Stimulated activated naive CD4-positive, alpha-beta T cell (primary cell): ENCODE data around the gene DLG2.

Experiments
- DNase-seq, 6 experiments: peaks; one replicate each; lab custom pipeline; 2025; lab: John Stamatoyannopoulos, UW

The DLG2 gene

DNA sequence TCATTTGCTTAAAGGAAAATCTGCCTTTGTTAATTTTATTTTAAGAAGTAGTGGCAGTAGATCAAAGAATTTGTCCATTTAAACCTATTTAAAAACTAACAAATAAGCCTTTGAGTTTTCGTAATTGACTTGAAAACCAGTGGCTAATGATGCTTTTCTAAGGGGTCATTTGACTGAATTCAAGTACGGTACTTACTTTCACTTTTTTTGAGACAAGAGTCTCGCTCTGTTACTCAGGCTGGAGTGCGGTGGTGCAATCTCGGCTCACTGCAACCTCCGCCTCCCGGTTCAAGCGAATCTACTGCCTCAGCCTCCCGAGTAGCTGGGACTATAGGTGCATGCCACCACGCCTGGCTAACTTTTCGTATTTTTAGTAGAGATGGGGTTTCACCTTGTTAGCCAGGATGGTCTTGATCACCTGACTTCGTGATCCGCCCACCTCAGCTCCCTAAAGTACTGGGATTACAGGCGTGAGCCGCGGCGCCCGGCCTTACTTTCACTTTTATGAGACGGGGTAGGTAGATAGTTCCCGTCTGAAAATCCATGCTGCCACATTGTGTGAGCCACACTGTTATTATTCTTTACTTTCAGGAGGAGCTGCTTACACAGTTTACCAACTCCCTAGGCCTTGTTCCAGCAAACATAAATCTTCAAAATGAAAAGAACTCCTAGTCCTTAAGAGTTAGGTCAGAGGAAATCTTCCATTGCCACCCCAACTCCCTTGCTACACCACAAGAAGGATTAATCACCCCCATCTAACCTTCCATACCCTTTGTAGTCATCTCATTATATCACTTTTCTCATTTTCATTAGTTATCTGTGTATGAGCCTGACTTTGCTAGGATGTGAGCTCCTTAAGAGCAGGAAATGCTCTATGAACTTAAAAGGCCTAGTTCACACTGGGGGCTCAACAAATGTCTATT lies 1414.4 kb downstream of the DLG2 start:
- no peak for DNase-seq

DNA sequence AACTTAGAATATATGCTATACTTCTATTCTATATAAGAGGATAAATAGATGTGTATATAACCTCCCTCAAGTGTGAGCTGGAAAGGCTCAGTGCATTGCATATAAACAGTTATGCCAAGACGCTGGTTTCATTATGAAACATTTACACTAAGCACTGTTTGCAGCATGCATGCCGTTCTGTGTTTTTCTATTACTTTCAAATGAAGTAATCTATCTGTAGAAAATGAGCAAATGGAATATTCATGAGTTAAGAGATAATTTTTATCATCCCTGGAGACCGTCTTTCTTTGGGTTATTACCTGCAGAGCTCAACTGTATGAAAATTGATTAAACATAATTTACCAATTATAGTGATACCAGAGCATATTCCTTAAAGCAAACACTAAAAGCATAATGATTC lies 1415.2 kb downstream of the DLG2 start:
- no peak for DNase-seq

DNA sequence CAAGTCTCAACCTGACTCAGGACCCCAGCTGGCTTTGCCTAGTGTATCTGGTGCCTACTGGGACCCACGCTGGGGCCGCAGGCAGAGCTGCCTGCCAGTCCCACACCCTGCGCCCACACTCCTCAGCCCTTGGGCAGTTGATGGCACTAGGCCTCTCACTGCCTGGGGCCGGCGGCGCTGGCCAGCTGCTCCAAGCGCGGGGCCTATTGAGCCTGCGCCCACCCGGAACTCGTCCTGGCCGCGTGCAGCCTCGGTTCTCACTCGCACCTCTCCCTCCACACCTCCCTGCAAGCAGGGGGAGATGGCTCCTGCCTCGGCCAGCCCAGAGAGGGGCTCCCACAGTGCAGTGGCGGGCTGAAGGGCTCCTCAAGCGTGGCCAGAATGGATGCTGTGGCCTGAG lies 1432.4 kb downstream of the DLG2 start:
- DNase-seq, result no peak

DNA sequence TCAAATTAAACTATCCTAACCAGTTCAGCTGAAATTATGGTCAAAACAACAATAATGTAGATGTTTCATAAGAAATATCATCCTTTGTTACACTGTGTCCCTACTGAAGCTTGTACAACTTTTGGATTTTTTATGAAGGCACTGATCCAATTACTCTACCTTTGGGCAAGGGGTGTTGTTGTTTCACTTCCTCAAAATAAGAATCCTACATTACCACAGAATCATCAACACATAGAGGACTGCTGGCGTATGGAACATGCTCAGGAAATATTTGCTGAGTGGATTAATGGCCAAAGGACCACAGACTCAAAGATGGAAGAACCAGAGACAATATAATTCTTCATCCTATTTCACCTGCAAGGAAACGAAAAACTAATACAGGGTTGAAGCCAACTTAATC lies 1433.4 kb downstream of the DLG2 start:
- no peak for DNase-seq

DNA sequence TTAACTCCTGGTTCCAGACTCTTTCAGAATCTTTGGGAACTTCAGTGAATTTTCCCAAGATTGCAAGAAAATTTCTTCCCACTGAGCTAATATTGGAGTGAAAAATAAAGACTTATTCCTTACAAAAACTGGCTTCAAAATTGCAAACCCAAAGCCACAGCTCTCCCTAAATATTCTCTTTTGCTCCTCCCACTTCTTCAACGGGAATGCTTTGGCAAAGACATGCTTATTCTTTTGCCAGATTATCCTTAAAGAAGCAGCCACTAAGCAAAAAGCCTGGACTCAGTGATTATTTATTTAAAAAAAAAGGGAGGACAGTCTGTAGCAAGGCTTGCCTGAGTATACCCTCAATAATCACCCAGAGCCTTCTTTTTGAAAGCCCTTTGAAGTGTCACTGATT lies 1438.6 kb downstream of the DLG2 start:
- no peak for DNase-seq

DNA sequence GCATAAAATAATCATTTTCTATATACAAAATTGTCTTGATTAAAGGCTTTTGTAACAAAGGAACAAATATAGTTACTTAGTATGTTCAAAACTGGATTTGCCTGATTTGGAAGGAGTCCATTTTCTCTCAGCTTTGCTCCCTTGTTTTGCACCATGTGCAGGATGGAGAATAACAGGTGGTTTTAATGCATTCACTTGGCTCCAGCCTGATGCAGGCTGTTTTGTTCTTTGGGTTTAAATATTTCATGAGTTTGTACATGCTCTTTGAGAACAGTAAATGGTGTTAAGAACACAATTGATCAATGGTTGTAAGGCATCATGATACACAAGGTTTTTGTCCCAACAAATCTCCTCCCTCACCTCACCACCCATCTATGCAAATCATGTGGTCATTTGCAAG lies 1454.1 kb downstream of the DLG2 start:
- DNase-seq, result no peak

DNA sequence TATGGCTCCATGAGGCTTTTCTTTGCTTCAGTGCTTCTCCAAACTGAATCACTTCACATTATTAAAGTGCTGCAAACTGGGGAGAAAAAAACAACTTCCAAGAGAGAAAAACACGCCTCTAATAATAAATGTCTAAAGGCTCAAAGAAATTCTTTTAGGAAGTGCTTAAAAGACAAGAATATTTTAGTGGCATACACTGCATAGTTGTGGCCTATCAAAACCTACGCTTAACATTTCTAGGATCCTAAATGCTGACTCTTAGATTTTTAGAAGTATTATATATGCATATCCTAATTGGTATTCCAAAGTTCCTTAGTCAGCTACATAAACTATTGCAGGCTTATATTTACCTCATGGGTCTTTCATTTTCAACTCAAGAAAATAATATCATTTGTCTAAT lies 1462.0 kb downstream of the DLG2 start:
- DNase-seq, result no peak

DNA sequence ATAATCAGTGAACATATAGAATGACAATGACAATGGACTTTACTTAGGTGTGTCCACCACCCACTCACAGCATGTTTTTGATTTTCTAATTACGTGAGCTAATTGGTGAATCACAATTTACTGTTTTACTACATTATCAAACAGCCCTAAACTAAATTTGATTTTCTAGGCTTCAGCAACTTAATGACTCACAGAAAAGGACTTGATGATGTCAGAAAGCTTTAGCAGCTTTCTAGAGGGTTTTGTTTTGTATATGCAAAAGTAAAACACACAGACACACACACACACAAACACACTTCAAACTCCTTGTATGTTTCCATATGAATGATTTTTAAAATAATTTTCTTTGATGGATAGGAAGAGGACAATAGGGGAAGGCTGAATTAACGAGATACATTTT lies 1462.4 kb downstream of the DLG2 start:
- no peak for DNase-seq

DNA sequence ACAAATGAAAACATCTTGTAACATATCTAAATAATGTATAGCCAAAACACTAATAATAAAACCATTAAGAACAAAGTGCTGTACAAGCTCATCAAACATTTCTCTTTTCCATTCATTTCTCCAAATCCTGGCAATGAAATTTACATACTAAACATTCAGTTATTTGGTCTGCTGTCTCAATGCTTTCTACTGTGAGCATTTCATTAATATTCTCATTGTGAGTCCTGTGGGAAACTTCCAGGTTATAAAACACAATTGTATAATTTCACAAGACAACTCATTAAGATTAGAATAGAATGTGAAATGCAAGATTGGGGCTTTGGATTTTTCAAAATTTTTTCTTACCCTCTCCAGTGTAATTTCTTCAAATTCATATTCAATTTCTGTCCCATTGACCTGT lies 1464.0 kb downstream of the DLG2 start:
- DNase-seq, result no peak

DNA sequence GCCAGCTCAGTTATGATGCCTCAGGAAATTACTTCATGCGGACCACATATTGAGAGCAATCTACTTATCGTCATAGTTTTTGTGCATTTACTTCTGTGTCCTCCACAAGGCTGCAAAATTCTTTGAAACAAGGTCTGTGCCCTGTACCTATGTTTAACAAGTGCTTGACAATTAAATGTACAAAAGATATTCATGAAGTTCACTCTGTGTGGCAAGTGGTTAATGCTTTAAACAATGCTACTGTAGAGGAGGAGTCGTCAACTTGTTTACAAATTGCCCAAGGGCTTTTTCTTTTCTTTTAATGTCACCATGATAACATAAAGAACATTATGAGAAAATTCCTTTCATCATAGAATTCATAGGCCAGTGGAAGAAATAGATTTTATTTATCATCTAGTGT lies 1469.5 kb downstream of the DLG2 start:
- no peak for DNase-seq

DNA sequence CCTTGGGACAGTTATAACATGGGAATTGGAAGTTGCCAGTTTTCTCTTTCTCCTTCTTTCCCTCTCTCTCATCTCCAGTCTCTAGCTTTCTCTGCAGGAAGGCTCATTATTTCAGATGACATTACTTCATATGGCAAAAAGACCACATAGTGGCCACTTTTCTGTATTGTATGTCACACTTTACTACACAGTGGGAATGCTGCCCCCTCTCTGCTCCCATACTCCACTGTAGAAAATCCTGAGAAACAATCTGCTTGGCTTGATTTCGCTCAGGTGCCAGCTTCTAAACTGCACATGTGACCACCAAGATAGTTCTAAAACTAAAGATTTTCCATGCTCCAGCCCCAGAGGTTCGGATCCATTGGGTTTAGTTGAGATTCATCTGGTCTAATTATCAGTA lies 1480.3 kb downstream of the DLG2 start:
- no peak for DNase-seq

DNA sequence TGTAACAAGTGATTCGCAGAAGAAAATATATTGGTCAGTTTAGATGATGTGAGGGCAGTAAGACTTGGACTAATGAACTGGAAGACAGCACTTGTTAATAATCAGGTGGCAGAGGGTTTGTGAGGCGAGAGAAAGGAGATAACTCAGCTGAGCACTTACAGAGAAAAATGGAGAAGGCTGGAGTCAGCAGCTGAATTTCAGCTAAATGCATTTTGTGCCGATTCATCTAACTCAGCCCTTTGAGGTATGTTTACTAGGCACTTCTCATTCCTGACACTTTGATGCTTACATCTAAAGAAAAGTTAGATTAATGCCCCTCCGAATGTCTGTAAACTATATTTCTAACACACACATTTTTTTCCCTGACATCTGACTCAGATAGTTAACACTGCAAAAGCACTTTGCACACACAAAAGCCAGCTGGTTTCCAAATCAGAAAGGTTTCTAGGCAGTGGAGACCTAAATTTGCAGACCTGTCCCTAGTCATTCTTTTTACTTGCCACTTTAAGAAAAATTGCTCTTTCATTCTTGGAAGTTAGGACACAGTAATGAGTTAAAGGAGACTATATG lies 1481.4 kb downstream of the DLG2 start:
- DNase-seq, result no peak

DNA sequence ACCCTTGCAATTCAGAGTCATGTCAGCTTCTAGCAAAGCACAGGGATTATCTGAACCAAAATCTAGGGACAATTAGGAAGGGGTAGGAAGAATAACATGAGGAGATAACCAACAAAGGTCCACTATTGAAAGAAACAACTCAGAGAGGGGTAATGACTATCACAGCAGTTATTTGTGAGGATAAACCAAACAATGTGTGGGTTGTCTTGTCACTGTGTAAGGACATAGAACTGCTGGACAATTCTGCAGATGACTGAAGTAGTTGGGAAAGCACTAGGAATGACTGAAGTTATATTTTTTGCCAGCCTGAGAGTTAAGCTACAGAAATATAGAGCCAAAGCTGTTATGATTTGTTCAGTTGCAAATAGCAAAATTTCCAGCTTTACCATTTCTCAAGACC lies 1482.6 kb downstream of the DLG2 start:
- DNase-seq, result no peak

DNA sequence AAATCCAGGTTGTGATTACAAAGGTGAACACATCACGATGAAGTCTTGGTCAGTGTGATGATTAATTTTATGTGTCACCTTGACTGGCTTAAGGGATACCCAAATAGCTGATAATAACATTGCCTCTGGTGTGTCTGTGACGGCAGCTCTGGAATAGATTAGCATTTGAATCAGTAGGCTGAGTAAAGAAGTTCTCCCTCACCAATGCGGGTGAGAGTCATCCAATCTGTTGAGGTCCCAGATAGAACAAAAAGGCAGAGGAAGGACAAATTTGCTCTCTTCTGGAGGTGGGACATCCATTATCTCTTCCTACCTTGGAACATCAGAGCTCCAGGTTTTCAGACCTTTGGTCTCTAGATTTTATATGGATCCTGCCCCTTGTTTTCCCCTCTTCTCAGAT lies 1484.7 kb downstream of the DLG2 start:
- no peak for DNase-seq

DNA sequence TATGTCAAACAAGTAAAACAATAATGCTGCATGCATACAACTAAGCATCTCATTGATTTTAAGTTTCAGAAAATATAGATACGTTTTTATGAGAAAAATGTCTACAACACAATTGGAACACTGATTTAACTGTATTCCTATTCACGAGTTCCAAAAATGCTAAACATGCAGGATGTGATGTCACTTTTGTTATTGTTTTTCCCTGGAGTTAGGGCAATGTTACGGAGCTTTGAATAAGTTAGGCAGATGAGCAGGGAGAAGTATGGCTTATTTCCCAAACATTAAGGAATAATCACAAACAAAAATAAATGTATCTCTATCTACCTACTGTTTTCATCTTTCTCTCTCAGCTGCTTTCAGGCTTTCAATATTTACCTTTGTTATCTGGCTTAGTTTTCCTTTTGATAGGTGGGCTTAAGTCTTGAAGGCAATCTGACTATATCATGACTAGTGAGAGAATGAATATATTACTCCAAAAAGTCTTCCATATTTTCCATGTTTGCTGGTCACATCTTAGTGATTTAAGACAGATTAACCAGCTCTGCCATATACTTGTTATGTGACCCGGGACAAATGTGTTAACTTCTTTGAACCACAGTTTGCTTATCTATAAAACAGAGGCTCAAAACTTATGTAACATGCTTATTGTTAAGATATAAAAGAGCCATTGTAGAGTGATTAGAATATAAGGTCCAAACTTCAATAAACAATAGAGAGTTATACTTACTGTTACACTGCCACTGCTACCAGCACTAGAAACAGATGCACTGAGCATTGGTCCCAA lies 1486.6 kb downstream of the DLG2 start:
- no peak for DNase-seq

DNA sequence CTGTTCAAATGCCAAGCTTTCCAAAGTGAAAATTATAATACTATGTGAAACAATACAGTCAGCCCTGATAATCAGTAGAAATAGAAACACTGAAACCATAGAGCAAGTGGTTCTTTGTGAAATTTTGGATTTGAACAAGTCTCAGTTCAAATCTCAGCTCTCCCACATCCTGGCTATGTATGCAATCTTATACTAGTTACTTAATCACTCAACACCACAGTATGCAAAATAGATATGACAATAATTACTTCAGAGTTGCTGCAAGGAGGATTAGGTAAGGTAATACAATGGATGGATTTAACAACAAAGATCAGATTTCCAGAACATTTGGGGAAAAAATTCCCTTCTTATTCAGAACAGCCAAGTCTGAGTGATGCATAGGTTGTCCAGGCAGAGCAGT lies 1489.2 kb downstream of the DLG2 start:
- no peak for DNase-seq

DNA sequence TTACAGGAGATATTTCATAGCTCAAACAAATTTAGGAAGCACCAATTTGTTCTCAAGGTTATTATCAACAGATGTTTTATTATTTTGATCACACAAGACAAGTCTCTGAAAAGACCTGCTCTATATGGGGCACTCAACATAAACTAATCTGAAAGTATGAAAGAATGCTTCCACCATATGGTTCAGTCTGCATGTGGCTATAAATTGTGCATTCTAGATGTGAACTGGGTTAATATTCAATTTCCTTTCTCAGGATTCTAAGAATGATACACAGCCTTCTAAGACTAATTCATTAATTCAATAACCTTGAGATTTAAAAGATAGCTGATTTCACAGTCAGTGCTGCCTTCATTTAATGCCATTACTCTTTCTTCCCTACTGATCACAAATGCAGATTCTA lies 1489.6 kb downstream of the DLG2 start:
- DNase-seq, result no peak

DNA sequence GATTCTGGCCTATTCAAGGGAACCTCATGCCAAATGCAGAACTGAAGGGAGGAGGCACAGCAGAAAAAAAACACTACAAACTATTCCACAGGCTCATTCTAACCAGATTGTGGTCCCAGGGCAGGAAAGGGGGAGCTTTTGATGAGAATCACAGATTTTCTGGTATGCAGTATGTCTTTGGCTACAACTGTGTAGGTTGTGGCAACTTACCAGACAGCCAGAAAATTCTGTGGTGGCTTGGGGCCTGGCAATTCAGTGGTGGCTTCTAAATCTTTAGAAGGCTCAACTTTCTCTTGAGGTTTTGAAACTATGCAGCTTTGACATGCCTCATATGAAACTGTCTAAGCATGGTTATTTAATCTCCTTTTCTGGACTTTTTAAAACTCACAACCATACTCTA lies 1490.2 kb downstream of the DLG2 start:
- no peak for DNase-seq

DNA sequence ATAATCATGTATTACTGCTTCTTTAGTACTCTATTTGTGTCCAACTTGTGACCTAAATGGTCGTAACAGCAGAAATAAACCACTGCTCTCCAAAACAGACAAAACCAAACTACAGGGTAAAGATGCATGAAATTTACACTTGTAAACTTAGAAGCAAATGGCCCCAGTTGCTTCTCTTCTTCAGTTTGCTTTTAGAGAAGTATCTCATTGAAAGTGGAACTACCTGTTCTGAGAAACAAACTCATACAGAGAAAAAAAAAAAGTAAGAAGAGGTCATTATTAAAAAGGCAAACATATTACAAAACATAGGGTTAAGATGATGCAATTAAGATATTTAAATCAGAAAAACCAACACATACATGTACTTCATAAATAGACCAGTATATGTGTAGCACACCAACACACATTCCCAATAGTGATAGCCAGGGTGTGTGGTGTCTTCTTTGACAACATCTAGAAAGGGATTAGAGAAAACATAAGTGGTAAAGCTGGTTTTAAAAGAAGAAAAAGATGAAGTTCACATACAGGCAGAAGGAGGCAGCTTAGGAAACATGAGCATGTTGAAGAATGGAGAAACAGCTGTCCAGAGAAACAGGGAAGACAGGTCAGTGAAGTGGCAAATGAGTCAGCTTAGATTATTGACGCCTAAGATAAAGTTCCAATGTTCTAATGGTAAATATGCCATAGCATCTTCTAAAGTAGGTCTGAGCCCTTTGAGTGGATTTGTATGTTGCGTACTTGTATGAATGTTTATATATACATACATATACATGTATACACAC lies 1496.3 kb downstream of the DLG2 start:
- DNase-seq, result no peak

DNA sequence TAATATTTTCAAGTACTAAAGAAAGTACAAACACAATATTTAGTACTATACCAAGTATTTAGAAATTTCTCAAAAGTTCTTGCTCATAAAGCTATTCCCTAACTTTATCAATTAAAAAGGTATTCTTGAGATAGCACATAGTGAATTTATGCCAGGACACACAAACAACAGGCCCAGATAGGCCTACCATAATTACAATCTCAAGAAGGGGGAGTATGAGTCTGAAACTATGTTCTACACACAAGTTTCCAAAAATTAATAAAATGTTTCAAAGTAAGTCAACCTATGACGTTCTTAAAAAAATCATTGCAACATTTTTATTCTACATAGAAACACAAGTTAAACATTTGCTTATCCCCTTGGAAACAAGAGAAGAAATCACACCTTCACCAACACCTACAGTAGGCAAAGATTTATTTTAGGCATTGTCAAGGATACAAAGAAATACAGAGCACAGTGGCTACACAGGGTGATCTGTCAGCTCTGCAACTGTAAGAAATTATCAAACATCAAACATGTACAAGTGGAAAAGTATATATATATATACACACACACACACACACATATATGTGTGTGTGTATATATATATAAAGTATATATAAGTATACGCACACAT lies 1497.1 kb downstream of the DLG2 start:
- no peak for DNase-seq

DNA sequence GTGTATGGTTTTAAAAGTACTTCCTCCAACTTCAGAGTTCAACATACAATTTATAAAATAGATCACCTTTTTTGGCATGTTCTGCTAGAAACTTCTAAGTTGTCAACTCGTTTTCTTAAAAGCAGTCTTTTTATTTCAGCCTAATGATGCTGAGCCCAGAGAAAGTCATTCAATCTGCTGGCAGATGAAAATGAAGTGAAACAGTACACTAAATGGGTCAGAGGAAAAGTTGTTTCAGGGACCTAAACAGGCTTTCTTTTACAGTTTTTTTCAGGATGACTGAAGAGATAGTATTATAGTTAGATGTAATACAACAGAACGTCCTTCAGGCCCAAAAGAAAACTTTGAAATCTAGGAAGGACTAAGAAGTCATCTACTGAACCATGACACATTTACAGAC lies 1498.3 kb downstream of the DLG2 start:
- DNase-seq, result no peak

DNA sequence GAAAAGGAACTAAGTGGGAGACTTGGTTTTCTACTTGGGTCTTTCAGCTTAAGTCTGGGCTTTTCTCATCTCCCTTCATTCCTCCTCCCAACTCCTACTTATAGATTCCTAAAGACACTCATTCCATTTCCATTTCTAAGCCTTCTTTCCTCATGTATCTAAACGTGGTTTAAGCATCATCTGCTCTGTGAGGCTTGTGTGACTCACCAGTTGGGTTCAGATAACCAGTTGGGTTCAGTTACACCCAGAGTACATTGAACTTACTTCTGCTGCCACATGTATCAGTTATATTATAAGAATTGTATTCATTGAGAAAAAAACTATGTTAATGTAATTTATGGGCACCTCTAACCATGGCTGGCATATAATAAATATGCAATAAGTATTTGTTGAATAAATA lies 1509.8 kb downstream of the DLG2 start:
- DNase-seq, result no peak
